Astrocyte (in vitro differentiated cells and primary cell): ENCODE measurements around the gene MOB3A.

Experiments used
- CTCF ChIP-seq: IDR thresholded peaks from 2 replicates; pipeline ENCODE4 v1.5.1; 2011; ENCODE audit warnings: low read depth, mild to moderate bottlenecking, inconsistent platforms, low read length, moderate library complexity; ENCODE audit not compliant: insufficient read depth
- EZH2 ChIP-seq: IDR thresholded peaks from 2 replicates; pipeline ENCODE4 v1.6.1; 2012; ENCODE audit warnings: mild to moderate bottlenecking, low read length, inconsistent platforms; ENCODE audit not compliant: insufficient read depth

- TF ChIP-seq EZH2, result no peak
- no peak for TF ChIP-seq CTCF
Measured at GRCh38 chr19:2140138-2140569, 44.0 kb upstream of the MOB3A start.
